CD14-positive monocyte (primary cell): ENCODE results near the gene UPK3BL2. TPM values are rescaled to one million over a fixed set of nuclear protein-coding genes. Genes with fewer than 3 reads are reported as not detected.
"Not testable (repeated sequence)": the region's sequence is repeated elsewhere in the genome, so short reads cannot be mapped to it uniquely, and the experiment has no call there.

Experiments used
- DNase-seq, 3 donors: peaks; one replicate each; pipeline ENCODE4 v3.0.0-alpha.2; 2011 to 2022
- H2AFZ ChIP-seq: 2 replicates; pipeline ENCODE4 v1.6.0; 2012; ENCODE audit warnings: mild to moderate bottlenecking, low read depth, low read length, inconsistent platforms; ENCODE audit not compliant: insufficient read depth, poor library complexity, severe bottlenecking
- H3K27ac ChIP-seq, 2 donors: 1 replicate in 1 of 2; 2 replicates in 1 of 2; pipeline ENCODE4 v1.5.1; 2012 to 2013; ENCODE audit warnings: low read length in 2 of 2, control low read depth in 1 of 2, inconsistent platforms in 1 of 2, low read depth in 1 of 2, mild to moderate bottlenecking in 1 of 2
- H3K27me3 ChIP-seq, 2 donors: one replicate each; pipeline versions ENCODE4 v1.6.0 to v1.6.1; 2011 to 2013; ENCODE audit warnings: low read length in 2 of 2; ENCODE audit not compliant: control insufficient read depth in 2 of 2, insufficient read depth in 2 of 2
- H3K36me3 ChIP-seq, 2 donors: replicated peaks in 1 of 2; 1 replicate in 1 of 2; 2 replicates in 1 of 2; pipeline versions ENCODE4 v1.5.1 to v1.6.1; 2012 to 2013; ENCODE audit warnings: low read length in 2 of 2, control low read depth in 1 of 2, inconsistent platforms in 1 of 2, mild to moderate bottlenecking in 1 of 2; ENCODE audit not compliant: insufficient read depth in 2 of 2, control insufficient read depth in 1 of 2
- H3K4me1 ChIP-seq, 2 donors: 1 replicate in 1 of 2; 2 replicates in 1 of 2; pipeline versions ENCODE4 v1.5.1 to v1.6.1; 2012 to 2013; ENCODE audit warnings: low read length in 2 of 2, control low read depth in 1 of 2, inconsistent platforms in 1 of 2, mild to moderate bottlenecking in 1 of 2, moderate library complexity in 1 of 2; ENCODE audit not compliant: insufficient read depth in 2 of 2, control insufficient read depth in 1 of 2
- H3K4me2 ChIP-seq: replicated peaks from 2 replicates; pipeline ENCODE3; 2012; ENCODE audit warnings: low read length, moderate library complexity, mild to moderate bottlenecking; ENCODE audit not compliant: poor library complexity, severe bottlenecking; ENCODE audit errors: extremely low read depth
- H3K4me3 ChIP-seq, 3 experiments: fragments of 200-600 bp in 1 of 3; sonication (generic) in 1 of 3; replicated peaks in 1 of 3; 1 replicate in 2 of 3; 2 replicates in 1 of 3; pipeline ENCODE4 v1.5.1; 2011 to 2013; ENCODE audit warnings: low read length in 3 of 3, mild to moderate bottlenecking in 3 of 3, control low read depth in 2 of 3, low read depth in 2 of 3, inconsistent platforms in 1 of 3, moderate library complexity in 1 of 3
- H3K79me2 ChIP-seq: 2 replicates; pipeline ENCODE4 v1.6.0; 2012; ENCODE audit warnings: mild to moderate bottlenecking, control low read depth, inconsistent platforms, low read length, moderate library complexity; ENCODE audit not compliant: insufficient read depth
- H3K9ac ChIP-seq: 2 replicates; pipeline ENCODE4 v1.6.0; 2017; ENCODE audit warnings: low read length, mild to moderate bottlenecking; ENCODE audit not compliant: insufficient read depth, poor library complexity, severe bottlenecking
- H3K9me3 ChIP-seq, 2 donors: replicated peaks in 1 of 2; 1 replicate in 1 of 2; 2 replicates in 1 of 2; pipeline versions ENCODE4 v1.5.1 to v1.6.1; 2012 to 2013; ENCODE audit warnings: low read length in 2 of 2, control low read depth in 1 of 2; ENCODE audit not compliant: control insufficient read depth in 1 of 2, insufficient read depth in 1 of 2
- H4K20me1 ChIP-seq: 2 replicates; pipeline ENCODE4 v1.6.0; 2012; ENCODE audit warnings: mild to moderate bottlenecking, low read length, control low read depth, moderate library complexity; ENCODE audit not compliant: insufficient read depth
- H3K27ac Mint-ChIP-seq, 7 donors: one replicate each; pipeline ENCODE4 v1.8.0; 2020; ENCODE audit warnings: mild to moderate bottlenecking in 7 of 7, mixed read lengths in 7 of 7, moderate library complexity in 6 of 7, inconsistent platforms in 2 of 7
- H3K27me3 Mint-ChIP-seq, 3 donors: one replicate each; pipeline ENCODE4 v1.8.0; 2021 to 2022; ENCODE audit warnings: low read depth in 3 of 3, mild to moderate bottlenecking in 3 of 3, mixed read lengths in 3 of 3, moderate library complexity in 3 of 3, inconsistent platforms in 1 of 3
- H3K36me3 Mint-ChIP-seq, 2 donors: one replicate each; pipeline ENCODE4 v1.8.0; 2020; ENCODE audit warnings: mixed read lengths in 2 of 2, inconsistent platforms in 1 of 2, mild to moderate bottlenecking in 1 of 2
- H3K4me1 Mint-ChIP-seq: one replicate; pipeline ENCODE4 v1.8.0; 2020; ENCODE audit warnings: mild to moderate bottlenecking, mixed read lengths
- H3K4me3 Mint-ChIP-seq, 2 donors: one replicate each; pipeline ENCODE4 v1.8.0; 2020; ENCODE audit warnings: mild to moderate bottlenecking in 2 of 2, mixed read lengths in 2 of 2, moderate library complexity in 1 of 2
- H3K9me3 Mint-ChIP-seq, 7 donors: one replicate each; pipeline ENCODE4 v1.8.0; 2020 to 2022; ENCODE audit warnings: mixed read lengths in 7 of 7, mild to moderate bottlenecking in 6 of 7, moderate library complexity in 6 of 7, inconsistent platforms in 2 of 7
- WGBS: methylation state at CpG from one replicate; pipeline ENCODE4 v1.1.5; 2013; ENCODE audit warnings: missing lambda C conversion rate; ENCODE audit not compliant: insufficient coverage; 5-methylcytosine and 5-hydroxymethylcytosine counted together
- intact Hi-C, 2 donors: fragments of 100-400 bp; cut with micrococcal nuclease; formaldehyde crosslinking; loops; one replicate each; pipeline versions ENCODE4 v1.15.0 to v1.15.1; 2023
- polyA plus RNA-seq, 3 donors: library from polyadenylated mRNA; depleted of rRNA in 1 of 3; unstranded in 2 of 3; stranded (reverse) in 1 of 3; fragments of 300-500 nt in 2 of 3; fragments of >200 nt in 1 of 3; fragmentation: Illumina TruSeq in 2 of 3; gene quantifications; 1 replicate in 2 of 3; 2 replicates in 1 of 3; pipeline ENCODE4 v1.2.3, GENCODE V29; 2012 to 2021

Gene UPK3BL2
- polyA plus RNA-seq, 3 donors, result 0.30 to 94.8 (median 0.39) TPM

- H4K20me1 ChIP-seq, H2AFZ ChIP-seq, H3K9me3 Mint-ChIP-seq, DNase-seq, H3K4me3 Mint-ChIP-seq, H3K27me3 ChIP-seq, H3K4me3 ChIP-seq, H3K79me2 ChIP-seq, H3K4me2 ChIP-seq, H3K9ac ChIP-seq, H3K9me3 ChIP-seq, H3K27ac ChIP-seq, H3K27ac Mint-ChIP-seq, intact Hi-C loops, H3K4me1 Mint-ChIP-seq, H3K36me3 Mint-ChIP-seq, H3K4me1 ChIP-seq, H3K27me3 Mint-ChIP-seq, H3K36me3 ChIP-seq: not testable (repeated sequence)
- WGBS, result no CpG with 5 or more reads among the region's 6 CpGs
These were observed 7.4 kb upstream of the UPK3BL2 start, which contains the start of gene SPDYE2 for GRCh38 chr7:102550808-102551422. Gene SPDYE2 (plus strand): TSS chr7:102551226. CDS start chr7:102553256, 2,030 bp downstream.

DNA sequence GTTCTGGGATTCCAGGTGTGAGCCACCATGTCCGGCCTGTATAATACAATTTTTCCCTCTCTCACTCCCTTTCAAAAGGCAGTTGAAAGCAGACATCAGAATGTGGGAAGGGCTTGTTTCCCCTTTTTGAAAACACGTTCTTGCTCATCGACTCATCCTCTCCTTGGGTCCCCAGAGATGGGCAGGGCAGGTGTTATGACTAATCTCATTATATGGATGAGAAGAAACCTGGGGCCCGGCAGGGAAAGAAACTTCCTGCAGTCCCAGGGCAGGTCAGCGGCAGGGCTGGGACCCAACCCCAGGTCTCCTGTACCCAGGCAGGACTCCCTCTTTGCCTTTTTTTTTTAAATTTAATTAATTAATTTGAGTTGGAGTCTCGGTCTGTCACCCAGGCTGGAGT lies 2.9 kb upstream of the UPK3BL2 start:
- H3K36me3 Mint-ChIP-seq, H3K27ac ChIP-seq, H3K27ac Mint-ChIP-seq, DNase-seq, H3K9me3 Mint-ChIP-seq, H3K4me3 Mint-ChIP-seq, H3K9ac ChIP-seq, H3K79me2 ChIP-seq, H3K4me2 ChIP-seq, H3K4me1 Mint-ChIP-seq, H3K4me3 ChIP-seq, H4K20me1 ChIP-seq, H3K27me3 Mint-ChIP-seq, H3K27me3 ChIP-seq, H3K4me1 ChIP-seq, H3K9me3 ChIP-seq, intact Hi-C loops, H2AFZ ChIP-seq, H3K36me3 ChIP-seq: not testable (repeated sequence)
- no CpG with 5 or more reads among the region's 6 CpGs for WGBS

GRCh38 chr7:102545288-102545687 lies 1.8 kb upstream of the UPK3BL2 start:
- H3K9ac ChIP-seq, DNase-seq, H3K36me3 ChIP-seq, H3K36me3 Mint-ChIP-seq, H3K4me2 ChIP-seq, H3K79me2 ChIP-seq, H4K20me1 ChIP-seq, H3K27me3 Mint-ChIP-seq, H3K27ac ChIP-seq, H2AFZ ChIP-seq, H3K4me3 ChIP-seq, H3K27me3 ChIP-seq, H3K27ac Mint-ChIP-seq, H3K9me3 Mint-ChIP-seq, intact Hi-C loops, H3K9me3 ChIP-seq, H3K4me3 Mint-ChIP-seq, H3K4me1 ChIP-seq, H3K4me1 Mint-ChIP-seq: not testable (repeated sequence)
- WGBS, result no CpG with 5 or more reads among the region's 12 CpGs

DNA sequence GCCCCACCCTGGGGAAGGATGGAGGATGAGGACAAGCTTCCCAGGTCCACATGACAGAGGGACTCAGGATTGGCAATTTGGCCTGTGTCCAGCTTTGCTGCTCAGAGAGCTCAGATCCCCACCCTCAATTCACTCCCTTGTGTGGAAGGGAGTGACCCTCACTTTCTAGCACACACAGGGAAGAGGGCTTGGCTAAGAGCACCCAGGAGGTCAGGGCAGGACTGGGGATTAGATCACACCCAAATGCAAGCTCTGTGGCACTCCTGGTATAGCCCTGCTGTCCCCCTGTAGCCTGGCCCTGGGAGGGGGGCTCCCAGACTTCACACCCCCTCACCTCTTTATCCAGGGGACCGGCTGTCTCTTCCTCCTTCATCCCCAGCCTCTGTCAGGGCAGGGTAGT lies 876 bp upstream of the UPK3BL2 start:
- H3K4me3 Mint-ChIP-seq, intact Hi-C loops, H3K36me3 Mint-ChIP-seq: not testable (repeated sequence)

More for the DNA sequence above, 876 bp upstream of the UPK3BL2 start:
- H3K4me1 Mint-ChIP-seq, H3K4me2 ChIP-seq, DNase-seq, H3K4me3 ChIP-seq, H3K79me2 ChIP-seq, H3K9me3 Mint-ChIP-seq, H3K27ac ChIP-seq, H3K27me3 Mint-ChIP-seq, H4K20me1 ChIP-seq, H3K27me3 ChIP-seq, H3K27ac Mint-ChIP-seq, H3K4me1 ChIP-seq, H3K9ac ChIP-seq, H3K9me3 ChIP-seq, H2AFZ ChIP-seq, H3K36me3 ChIP-seq: not testable (repeated sequence)
- no CpG with 5 or more reads among the region's 1 CpG for WGBS
